Stimulated activated CD8-positive, alpha-beta memory T cell treated with anti-CD3 and anti-CD28 coated beads, Interleukin-2, amount 100 ng/mL, for 1 hour (primary cell): ENCODE data around the gene XDH.

Experiments
- DNase-seq, 2 donors: peaks; one replicate each; pipeline ENCODE4 v3.0.0-alpha.2; 2020; ENCODE audit warnings: low read depth in 2 of 2

XDH gene

GRCh38 chr2:31331156-31331555 is 83.4 kb downstream of the XDH start:
- DNase-seq, result no peak

- no peak for DNase-seq
These were observed 85.4 kb downstream of the XDH start for GRCh38 chr2:31329081-31329625.

GRCh38 chr2:31328026-31328425 is 86.5 kb downstream of the XDH start:
- DNase-seq, result no peak

GRCh38 chr2:31327505-31327904 is 87.0 kb downstream of the XDH start:
- no peak for DNase-seq

GRCh38 chr2:31324016-31324633 is 90.4 kb downstream of the XDH start:
- no peak for DNase-seq

- no peak for DNase-seq
These were observed 92.2 kb downstream of the XDH start for GRCh38 chr2:31322371-31322770.

GRCh38 chr2:31319406-31320175 is 95.0 kb downstream of the XDH start:
- DNase-seq, result no peak

GRCh38 chr2:31318361-31319336 is 95.9 kb downstream of the XDH start:
- DNase-seq, result peak in 1 of 2 donors; percentile 7

GRCh38 chr2:31317396-31317795 is 97.1 kb downstream of the XDH start:
- DNase-seq, result no peak

GRCh38 chr2:31314761-31315160 is 99.8 kb downstream of the XDH start:
- no peak for DNase-seq

- DNase-seq, result no peak
These were observed 101.6 kb downstream of the XDH start for GRCh38 chr2:31312898-31313297.

GRCh38 chr2:31304816-31305215 is 109.7 kb downstream of the XDH start:
- DNase-seq, result no peak

- DNase-seq, result no peak
These were observed 111.5 kb downstream of the XDH start for GRCh38 chr2:31302940-31303563.

GRCh38 chr2:31300309-31300708 is 114.2 kb downstream of the XDH start:
- no peak for DNase-seq

- DNase-seq, result no peak
These were observed 115.0 kb downstream of the XDH start for GRCh38 chr2:31299547-31299946.

GRCh38 chr2:31297751-31298150 is 116.8 kb downstream of the XDH start:
- DNase-seq, result no peak

- no peak for DNase-seq
These were observed 117.8 kb downstream of the XDH start for GRCh38 chr2:31296641-31297287.

GRCh38 chr2:31294196-31294595 is 120.3 kb downstream of the XDH start:
- no peak for DNase-seq

GRCh38 chr2:31287654-31288053 is 126.9 kb downstream of the XDH start:
- DNase-seq, result no peak

- DNase-seq, result no peak
These were observed 127.5 kb downstream of the XDH start for GRCh38 chr2:31286961-31287550.

GRCh38 chr2:31286230-31286629 is 128.3 kb downstream of the XDH start:
- DNase-seq, result no peak
